Astrocyte of the cerebellum (primary cell): ENCODE data around the gene NXPH4.
A peak's percentile ranks its signal among the peaks of the same experiment; 100 is the strongest.

ENCODE experiments used
- DNase-seq: peaks from one replicate; pipeline ENCODE4 v3.0.0-alpha.2; 2011; ENCODE audit warnings: low read depth
- H3K4me3 ChIP-seq: 2 replicates; pipeline ENCODE4 v1.5.1; 2011; ENCODE audit warnings: mild to moderate bottlenecking, low read depth, low read length, moderate library complexity
- in situ Hi-C: cut with HindIII; loops from 2 replicates; pipeline ENCODE4 v1.10.0; 2017; ENCODE audit warnings: low sequenced_read_pairs
- TF ChIP-seq, protein P1 (sequence below): IDR thresholded peaks from 2 replicates; pipeline ENCODE4 v1.5.1; 2012; ENCODE audit warnings: low read length, low read depth, moderate library complexity, mild to moderate bottlenecking; ENCODE audit errors: missing control alignments

The NXPH4 gene

DNA sequence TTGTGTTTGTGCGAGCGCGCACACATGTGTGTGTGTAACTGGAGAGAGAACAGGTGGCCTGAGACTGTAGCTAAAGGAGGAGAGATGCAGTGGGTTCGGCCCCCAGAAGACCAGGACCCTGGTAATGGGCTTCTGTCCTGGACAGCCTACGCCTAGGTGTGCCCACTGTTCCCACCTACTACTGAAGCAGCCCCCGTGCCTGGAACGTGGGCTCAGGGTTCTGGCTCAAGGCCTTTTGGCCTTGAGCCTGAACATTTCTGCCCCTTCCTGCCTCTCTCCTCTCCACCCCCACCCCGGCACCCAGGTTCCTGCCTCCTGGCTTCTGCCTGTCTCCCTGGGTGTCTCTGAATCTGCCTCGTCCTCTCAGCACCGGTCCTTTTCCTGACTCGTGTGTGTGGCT is 1.5 kb upstream of the NXPH4 start:
- in situ Hi-C loops: no loop called here
- TF ChIP-seq, protein P1, sequence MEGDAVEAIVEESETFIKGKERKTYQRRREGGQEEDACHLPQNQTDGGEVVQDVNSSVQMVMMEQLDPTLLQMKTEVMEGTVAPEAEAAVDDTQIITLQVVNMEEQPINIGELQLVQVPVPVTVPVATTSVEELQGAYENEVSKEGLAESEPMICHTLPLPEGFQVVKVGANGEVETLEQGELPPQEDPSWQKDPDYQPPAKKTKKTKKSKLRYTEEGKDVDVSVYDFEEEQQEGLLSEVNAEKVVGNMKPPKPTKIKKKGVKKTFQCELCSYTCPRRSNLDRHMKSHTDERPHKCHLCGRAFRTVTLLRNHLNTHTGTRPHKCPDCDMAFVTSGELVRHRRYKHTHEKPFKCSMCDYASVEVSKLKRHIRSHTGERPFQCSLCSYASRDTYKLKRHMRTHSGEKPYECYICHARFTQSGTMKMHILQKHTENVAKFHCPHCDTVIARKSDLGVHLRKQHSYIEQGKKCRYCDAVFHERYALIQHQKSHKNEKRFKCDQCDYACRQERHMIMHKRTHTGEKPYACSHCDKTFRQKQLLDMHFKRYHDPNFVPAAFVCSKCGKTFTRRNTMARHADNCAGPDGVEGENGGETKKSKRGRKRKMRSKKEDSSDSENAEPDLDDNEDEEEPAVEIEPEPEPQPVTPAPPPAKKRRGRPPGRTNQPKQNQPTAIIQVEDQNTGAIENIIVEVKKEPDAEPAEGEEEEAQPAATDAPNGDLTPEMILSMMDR: no peak
- DNase-seq: no peak
- no peak overlapping the region for H3K4me3 ChIP-seq

DNA sequence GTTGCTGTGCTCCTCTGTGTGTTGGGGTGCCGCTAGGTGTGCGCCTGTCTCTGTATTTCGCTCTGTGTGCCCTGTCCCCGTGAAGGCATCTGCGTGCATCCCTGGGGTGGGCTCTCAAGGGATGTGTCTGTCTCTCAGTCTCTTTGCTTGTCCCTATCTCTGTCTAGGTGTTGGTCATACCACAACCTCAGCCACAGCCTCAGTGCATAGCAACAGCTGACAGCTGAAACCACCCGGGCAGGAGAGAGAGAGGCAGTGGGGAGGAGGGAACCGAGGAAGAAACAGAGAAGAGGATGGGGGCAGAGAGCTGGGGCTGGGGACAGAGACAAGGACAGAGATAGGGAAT is 953 bp upstream of the NXPH4 start:
- no peak for DNase-seq
- H3K4me3 ChIP-seq: no peak overlapping the region
- in situ Hi-C loops: no loop called here
- TF ChIP-seq, protein P1: no peak

DNA sequence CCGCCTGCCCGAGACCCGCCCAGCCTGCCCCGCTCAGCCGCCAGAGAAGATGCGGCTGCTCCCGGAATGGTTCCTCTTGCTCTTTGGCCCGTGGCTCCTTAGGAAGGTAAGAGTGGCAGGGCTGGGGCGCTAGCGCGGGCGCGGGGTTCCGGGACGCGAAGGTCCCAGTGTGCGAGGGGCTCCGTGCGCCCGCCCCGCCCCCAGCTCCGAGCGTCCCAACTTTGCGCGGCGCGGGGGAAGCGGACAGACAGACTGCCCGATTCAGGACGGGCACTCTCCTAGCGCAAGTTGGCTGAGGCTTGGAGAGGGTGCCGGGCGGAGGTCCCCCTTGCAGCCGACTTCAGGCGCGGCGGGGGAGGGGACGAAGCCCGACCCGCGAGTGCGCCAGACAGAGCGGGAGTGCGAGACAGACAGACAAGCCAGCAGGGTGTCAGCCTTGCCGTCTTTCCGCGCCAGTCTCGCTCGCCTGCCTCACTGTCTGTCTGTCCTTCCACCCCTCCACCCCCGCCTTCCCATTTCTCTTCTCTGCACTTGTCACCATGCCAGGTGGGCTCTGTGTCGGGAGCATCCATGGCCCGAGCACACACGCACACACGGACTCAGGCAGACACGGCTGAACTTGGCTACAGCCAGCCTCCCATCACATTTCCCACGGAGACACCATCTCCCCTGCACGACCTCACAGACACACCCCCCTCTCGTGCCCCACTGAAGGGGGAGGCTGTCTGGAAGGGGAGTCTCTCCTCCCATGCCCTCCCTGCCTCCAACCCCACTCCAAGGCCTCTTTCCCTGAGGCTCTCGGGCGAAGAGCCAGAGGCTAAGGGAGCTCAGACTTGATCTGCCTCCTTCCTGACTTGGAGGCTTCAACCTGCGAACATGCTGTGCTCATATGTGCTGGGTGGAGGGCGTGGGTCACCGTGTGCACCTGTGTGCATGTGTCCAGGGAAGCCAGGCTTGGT is 606 bp downstream of the NXPH4 start:
- in situ Hi-C loops: no loop called here
- no peak for DNase-seq
- H3K4me3 ChIP-seq: peak overlapping the region; percentile 31
- TF ChIP-seq, protein P1: no peak

DNA sequence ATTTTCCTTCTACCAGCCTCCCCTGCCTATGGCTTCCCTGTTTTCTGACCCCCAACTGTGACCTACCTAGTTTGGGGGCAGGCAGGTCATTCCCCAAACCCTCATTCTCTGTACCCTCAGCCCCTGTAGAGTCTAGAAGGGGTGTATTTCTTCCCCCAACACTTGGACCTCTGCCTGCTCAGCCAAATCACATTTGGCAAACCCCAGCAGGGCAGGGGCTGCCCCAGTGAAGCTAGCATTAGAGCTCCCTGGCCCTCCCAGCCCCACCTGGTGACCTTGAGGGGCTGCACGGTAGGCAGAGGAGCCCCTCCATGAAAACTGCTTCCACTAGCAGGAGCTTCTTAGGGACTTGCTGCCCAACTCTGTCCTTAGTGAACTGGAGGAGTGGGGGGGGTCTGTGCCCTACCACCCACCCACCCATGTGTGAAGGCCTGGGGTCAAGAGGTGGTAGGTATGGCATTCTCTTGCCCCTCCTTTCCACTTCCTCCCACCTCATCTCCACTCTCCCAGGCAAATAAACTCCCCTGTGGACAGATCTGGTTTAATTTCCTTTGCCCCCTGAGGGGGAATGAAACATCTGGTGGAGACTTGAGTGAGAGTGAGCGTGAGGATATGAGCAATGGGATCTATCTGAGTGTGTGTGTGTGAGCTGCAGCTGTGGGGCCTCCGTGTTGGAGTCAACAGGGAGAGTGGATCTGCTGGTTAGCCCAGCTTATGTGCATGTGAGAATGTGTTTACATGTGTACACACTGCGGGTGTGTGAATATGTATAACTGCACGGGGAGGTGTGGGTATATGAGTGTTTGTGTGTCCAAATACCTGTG is 1.6 kb downstream of the NXPH4 start:
- TF ChIP-seq, protein P1: no peak
- DNase-seq: no peak
- no peak overlapping the region for H3K4me3 ChIP-seq
- in situ Hi-C loops: no loop called here

DNA sequence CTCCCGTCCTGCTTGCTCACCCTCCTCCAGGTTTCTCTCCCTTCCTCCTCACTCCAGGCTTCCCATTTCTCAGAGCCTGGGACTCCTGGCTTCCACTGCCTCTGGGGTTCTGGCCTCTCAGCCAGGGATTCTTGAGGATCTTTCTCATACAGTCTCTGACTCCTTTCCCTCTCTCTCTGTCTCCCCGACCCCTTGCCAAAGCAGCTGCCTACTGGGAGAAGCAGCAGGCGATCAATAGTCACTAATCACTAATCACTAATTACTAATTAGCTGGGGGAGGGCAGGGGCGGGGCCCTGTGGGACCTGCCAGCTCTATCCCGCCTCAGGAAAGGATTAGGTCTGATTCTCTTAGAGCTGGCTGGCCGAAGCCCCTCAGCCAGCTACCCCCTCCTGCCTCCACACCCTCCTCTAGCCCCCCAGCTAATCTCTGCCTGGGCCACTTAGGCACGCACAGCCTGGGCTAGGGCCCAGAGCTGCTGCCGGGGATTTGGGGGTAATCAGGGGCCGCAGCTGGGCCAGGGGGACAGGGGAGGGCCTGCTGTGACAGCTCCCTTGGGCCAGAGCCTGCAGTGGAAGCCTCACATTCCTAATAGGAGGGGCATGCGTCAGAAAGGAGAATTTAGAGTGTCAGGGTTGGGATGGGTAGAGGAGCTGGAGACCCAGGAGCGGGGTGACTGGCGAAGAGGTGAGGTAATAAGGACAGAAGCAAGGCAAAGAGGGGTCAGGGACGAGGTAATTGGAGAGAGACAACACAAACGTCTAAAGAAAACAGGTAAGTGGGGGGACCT is 2.8 kb downstream of the NXPH4 start:
- in situ Hi-C loops: no loop called here
- DNase-seq: no peak
- H3K4me3 ChIP-seq: no peak overlapping the region
- TF ChIP-seq, protein P1: no peak
